Hindlimb muscle (tissue), 1 donor: ENCODE data around the gene MGAT4C. TPM values are rescaled to one million over a fixed set of nuclear protein-coding genes. Genes with fewer than 3 reads are reported as not detected.
"Not testable (repeated sequence)": the region's sequence is repeated elsewhere in the genome, so short reads cannot be mapped to it uniquely, and the experiment has no call there.

Experiments used
- DNase-seq: peaks from one replicate; pipeline ENCODE4 v3.0.0-alpha.2; 2013
- polyA plus RNA-seq: library from polyadenylated mRNA; unstranded; fragments of 120-200 nt; gene quantifications from one replicate; pipeline ENCODE4 v1.2.1, GENCODE V29; 2013; ENCODE audit not compliant: insufficient read length

The MGAT4C gene
- polyA plus RNA-seq, 1 donor: 0.45 TPM

DNA sequence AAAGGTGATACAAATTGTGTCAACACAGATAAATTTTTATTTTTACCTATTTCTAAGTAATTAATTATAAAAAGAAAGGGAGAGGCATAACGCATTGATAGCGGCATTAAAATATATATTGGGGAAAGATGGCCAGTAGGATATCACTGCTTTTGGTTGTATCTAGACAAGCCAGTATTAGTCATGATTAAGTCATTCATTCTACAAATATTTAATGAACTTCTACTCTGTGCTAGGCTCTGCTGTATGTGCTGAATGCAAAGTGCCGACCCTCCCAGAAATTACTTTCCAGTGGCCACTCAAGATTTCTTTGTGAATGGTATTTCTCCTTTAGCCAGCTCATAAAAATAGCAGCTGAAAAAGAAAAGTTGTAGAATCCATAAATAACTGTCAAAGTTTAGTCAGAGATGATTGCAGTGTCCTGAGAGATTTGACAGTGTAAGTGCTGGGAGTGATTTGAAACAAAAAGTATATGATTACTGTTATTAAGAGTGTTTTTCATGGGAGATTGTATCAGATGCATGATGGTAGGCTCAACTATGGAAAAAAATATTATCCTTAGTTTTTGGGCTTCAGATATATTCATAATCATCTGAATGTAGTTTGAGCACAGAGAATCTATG is 133.2 kb downstream of the MGAT4C start:
- no peak for DNase-seq

DNA sequence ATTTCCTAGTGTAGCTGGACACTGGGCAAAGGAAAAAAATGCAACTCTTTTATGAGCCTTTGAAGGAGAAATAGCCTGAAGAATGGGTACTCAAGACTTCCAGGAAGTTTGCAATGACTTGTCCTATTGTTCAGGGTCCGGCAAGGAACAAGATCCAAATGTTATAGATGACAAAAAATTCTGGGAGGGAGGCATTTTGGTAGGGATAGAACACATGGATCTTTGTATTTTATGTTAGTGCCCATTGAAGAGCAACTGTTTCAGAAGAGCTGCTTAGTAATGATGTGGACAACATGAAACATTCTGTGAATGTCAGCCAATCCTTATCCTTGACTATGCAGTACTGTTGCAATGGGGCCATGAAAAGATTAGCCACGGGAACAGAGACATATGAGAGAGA is 138.0 kb downstream of the MGAT4C start:
- no peak for DNase-seq

DNA sequence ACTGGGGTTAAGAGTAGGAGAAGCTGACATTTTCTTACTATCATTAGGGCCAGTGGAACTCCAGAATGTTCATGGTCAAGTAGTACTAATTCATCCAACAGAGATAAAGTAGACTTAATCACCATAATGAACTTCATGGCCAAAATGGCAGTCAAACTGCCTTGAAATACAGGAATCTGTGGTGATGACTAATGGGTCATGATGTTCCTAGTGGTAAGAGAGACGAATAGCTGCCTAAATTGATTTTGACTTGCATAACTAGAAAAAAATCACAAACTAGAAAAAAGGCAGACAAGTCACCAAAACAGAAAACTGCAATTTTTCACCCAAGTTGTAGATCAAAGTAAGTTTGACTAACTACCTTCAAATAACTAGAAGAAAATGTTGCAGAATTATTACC is 138.5 kb downstream of the MGAT4C start:
- DNase-seq: no peak

DNA sequence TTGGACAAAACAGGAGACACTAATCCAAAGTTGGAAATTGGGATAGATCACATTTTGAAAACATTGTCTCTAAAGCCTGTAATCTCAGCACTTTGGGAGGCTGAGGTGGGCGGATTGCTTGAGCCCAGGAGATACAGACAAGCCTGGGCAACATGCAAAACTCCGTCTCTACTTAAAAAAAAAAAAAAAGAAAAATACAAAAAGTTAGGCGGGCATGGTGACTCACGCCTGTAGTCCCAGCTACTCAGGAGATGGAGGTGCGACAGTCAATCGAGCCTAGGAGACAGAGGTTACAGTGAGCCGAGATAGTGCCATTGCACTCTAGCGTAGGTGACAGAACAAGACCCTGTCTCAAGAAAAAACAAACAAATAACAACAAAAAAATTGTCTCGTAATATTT is 152.1 kb downstream of the MGAT4C start:
- DNase-seq: no peak

DNA sequence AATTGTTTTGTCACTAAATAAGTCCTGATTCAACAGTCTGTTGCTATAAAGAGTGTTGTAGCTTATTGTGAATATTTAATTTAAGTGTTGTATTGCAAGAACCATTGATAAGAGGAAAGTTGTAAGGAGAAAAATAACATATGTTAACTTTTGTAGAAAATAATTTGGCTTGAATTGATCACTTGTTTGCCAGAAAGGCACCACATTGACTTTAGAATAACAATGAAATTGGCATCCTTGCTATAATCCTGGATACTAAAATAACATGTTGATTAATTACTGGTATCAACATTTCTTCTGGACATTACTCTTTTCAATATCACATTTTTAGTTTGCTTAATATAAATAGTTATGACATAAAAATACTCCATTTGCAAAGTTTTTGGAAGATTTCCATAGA is 159.0 kb downstream of the MGAT4C start:
- DNase-seq: no peak

DNA sequence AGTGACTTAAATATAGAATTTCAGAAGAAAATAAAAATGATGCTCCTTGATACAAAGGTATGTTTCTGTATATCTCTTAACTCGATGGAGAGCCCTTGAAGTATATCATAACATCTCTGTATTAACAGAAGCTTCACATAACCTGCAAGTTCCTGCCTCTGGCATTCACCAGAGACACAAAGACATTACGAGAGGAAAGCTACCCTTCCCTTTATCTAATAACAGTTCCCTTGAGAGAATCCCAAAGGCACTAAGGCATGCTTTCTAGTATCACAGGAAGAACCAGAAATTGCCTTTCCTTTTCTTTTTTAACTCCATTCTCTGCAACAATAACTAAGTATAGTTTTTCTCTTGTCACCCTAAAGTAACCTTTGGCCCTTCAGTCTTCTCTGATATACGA is 164.5 kb downstream of the MGAT4C start:
- DNase-seq: no peak

DNA sequence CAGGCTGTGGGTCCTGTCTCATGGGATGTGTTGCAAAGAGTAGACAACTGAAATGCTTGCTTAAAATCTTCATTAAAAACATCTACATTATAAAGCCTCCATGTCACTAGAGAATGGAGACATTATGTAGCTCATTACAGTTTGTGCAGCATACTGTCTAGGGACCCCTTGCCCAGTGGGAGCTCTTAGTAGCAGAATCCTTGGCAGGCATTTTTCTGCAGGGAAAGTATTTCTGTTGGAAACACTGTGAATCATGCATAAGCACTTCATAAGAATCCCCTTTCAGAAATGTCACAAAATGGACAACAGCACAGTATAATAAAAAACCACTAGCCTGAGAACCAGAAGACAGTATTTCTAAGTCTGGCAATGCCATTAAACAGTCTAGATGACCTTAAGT is 174.3 kb downstream of the MGAT4C start:
- no peak for DNase-seq

DNA sequence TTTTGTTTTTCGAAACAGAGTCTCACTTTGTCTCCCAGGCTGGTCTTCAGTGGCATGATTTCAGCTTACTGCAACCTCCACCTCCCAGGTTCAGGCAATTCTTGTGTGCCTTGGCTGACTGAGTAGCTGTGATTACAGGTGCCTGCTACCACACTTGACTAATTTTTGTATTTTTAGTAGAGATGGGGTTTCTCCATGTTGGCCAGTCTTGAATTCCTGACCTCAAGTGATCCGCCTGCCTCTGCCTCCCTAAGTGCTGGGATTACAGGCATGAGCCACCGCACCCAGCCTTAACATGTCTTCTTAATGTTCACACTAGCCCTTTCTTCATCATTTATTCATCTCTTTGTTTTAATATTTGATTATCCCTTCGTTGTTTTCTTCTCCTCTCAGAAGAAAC is 197.1 kb downstream of the MGAT4C start:
- DNase-seq: not testable (repeated sequence)

DNA sequence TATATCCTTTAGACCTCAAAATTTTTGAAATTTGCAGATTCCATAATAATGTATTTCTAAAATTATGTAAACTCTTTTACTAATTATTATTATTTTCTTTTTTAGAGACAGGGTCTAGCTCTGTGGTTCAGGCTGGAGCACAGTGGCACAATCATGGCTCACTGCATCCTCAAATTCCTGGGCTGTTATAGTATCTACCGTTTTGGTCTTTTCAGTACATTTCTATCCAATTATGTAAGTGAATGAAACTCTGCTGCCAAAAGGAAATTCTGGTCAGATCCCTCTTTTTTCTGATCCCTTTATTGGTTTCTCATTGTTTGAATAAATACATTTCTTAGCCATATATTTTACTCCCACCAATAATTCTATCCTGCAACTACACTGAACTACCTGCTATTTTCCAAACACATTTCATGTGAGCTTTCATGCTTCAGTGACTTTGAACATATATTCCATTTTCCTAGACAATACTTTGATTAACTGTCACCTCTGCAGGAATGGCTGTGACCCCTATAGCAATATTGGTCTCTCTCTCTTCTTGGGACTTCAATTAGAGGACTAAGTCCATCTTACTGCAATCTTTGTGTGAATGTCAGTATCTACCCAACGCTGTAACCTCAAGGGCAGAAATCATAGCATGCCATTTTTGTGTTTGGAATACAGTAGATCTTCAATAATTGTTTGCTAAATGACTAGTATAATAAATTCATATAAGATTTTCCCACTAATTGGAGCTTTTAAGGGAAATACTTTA is 198.9 kb downstream of the MGAT4C start:
- no peak for DNase-seq

DNA sequence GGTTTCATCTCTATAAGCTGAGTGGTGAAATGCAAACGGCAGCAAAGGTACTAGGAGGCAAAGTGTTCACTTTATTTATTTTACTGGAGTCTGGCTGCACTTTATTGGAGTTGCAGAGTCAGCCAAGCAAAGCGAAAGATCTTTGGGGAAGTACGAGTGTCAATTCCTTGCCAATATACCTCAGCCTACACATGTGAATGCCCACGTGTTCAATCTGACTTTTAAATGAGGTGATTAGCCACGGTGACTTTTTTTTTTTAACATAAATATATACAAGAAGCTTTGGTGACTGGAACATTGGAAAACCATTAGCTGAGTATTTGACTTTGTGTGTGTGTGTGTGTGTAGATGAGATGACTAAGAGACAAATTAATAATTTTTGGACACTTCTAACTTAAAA is 203.3 kb downstream of the MGAT4C start:
- DNase-seq: no peak

DNA sequence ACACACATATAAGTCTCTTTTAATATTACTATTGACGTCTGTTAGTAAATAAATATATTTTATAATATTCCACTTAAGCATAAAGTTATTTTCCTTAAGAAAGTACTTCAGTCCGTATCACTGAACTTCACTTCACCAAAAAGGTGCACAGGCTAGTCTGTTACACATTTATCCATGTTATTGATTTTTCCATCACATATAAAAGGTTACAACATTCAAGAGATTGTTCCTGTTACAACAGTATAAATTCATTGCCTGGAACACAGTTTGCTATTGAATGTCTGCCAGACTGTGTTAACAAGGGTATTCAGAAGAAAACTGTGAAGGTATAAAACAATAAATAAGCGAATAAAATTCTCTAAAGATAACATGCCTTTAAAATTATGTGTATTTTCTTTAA is 206.2 kb downstream of the MGAT4C start:
- DNase-seq: no peak

DNA sequence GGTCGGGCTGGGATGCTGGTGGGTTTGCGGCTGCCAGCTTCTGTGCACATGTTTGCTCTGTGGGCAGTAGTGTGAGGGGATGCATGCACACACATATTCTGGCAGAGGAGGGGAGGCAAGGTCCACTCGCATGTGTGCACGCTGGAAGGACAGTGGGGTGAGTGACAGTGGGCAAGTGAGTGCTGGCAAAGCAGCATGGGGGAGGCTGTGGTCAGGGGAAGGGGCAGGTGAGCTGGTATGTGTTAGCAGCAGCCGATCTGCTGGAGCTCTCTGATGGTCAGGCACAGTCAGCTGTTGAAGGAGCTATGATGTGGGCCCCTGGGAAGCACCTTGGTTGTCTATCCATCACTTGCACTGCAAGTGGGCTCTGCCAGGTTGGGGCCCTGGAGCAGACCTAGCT is 211.8 kb downstream of the MGAT4C start:
- no peak for DNase-seq

DNA sequence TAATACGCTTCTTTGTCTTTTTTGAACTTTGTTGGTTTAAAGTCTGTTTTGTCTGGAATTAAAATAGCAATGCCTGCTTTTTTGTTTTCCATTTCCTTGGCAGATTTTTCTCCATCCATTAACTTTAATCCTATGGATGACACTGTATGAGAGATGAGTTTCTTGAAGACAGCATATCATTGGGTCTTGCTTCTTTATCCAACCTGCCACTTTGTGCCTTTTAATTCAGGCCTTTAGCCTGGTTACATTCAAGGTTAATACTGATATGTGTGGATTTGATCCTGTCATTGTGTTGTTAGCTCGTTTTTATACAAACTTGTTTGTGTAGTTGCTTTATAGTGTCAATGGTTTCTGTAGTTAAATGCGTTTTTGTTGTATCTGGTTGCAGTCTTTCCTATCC is 214.1 kb downstream of the MGAT4C start:
- no peak for DNase-seq

DNA sequence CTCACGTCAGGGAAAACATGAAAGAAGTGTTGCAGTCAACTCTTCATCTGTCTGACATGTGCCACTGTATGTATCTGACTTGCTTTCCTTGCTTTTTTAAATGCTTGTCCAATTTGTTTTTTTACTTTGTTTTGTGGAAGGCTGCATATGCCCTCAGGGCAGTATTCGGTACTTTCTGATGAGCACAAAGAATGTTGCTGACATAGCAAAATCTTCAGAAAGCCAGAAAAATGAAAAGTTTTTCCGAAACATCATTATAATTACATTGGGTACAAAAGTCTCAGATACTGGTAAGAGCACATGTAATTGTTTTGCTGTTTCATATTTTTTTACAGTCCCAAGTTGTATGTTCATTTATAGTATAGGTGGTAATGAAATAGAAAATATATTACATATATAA is 237.8 kb downstream of the MGAT4C start:
- DNase-seq: no peak

DNA sequence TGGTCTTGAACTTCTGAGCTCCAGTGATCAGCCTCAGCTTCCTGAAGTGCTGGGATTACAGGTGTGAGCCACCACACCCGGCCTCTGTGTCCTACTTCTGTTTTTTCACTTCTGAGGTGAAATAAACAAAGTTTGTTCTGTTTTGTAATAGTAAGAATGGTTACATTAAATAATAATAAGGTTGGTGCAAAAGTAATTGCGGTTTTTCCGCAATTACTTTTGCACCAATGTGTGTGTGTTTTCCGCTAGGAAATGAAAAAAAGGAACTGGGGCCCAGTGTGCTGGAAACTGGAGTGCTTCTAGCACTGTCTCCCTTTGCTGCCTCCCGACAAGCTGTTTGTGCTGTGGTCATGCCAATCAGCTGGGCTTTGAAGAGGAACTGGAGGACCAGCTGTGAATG is 241.2 kb downstream of the MGAT4C start:
- no peak for DNase-seq

DNA sequence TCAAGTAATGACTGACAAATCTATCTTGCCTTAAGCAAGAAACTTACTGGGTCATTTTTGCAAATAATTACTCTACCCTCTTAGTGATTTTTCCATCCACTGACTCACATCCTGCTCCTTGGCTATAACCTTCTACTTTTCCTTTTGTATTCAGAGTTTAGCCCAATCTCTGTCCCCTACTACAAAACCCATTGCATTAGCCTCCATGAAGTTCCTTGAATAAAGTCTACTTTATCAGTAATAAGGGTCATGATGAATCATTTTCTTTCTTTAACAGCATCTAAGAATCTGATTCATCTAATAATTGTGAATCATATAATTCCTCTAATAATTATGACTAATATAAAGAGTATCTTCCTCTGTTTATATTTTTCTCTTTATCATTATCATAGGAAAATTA is 249.5 kb downstream of the MGAT4C start:
- DNase-seq: no peak

DNA sequence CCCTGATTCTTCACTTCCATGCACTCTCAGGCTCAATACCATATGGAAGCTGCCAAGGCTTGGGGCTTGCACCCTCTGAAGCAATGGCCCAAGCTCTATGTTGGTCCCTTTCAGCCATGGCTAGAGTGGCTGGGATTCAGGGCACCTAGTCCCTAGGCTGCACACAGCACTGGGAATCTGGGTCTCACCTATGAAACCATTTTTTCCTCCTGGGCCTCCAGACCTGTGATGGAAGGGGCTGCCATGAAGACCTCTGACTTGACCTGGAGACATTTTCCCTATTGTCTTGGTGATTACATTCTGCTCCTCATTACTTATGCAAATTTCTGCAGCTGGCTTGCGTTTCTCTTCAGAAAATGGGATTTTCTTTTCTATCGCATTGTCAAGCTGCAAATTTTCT is 258.1 kb downstream of the MGAT4C start:
- DNase-seq: no peak

DNA sequence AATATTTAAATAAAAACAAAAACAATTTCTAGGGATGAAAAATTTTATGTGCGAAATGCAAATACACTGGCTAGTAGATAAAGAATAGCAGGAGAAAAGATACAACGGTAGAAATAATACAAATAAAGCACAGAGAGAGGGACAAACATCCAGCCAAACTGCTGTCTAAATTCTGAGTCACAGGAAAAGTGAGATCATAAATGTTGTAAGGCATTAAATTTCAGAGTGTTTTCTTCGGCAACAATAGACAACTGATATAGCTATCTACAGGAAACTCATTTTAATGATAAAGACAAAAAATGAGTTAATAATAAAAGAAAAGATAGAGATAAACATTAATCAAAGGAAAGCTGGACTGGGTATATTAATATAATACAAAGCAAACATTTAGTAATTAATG is 259.9 kb downstream of the MGAT4C start:
- DNase-seq: no peak

DNA sequence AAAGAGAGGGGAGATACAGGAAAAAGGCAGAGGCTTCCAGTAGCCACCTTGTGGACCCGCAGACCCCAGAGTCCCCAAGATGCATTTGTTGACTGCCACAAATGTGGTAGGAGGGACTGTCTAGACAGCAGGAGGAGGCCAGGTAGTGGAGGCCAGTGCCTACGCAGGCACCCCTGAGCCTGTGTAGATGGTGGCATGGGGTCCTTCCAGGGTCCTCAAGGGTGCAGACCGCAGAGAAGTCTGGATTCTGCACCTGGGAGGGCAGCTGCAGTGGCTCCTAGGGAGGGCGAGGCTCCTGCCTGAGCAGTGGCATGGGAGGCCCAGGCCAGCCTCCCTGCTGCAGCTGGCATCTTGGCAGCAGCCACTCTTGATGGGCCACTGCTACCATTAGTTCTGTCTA is 262.4 kb downstream of the MGAT4C start:
- no peak for DNase-seq

DNA sequence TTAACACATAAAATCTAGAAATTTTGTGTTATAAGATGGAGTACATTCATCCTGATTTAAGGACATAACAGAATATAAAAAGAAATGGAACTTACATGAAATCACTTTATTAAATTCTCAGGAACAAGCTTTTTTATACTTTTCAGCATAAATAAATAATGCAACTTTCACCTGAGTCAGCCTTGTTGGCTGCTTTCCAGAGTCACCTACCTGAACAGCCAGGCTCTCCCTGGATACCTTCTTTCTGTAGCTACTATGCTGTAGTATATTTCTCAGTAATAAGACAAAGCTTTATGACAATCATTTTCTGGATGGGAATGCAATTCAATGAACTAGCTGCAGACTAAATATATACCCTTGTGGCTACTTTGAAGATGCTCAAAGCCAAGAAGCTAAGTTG is 270.2 kb downstream of the MGAT4C start:
- DNase-seq: no peak

DNA sequence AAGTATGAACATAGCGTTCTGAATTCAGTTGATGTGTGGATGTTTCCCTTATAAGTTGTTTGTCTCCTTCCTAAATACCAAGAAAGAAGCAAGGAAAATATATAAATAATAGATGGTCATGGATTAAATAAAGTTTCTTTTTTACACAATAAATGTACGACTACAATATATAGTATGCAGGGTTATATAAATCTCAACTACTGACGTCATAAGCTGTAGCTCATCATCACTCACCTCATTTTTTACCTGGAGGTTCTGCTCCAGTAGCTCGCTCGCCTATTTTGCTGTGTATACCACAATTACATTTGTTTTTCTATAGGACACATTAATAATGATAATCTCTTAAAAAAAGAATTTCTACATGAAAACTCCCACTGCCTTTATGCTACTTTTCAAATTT is 272.6 kb downstream of the MGAT4C start:
- DNase-seq: no peak

DNA sequence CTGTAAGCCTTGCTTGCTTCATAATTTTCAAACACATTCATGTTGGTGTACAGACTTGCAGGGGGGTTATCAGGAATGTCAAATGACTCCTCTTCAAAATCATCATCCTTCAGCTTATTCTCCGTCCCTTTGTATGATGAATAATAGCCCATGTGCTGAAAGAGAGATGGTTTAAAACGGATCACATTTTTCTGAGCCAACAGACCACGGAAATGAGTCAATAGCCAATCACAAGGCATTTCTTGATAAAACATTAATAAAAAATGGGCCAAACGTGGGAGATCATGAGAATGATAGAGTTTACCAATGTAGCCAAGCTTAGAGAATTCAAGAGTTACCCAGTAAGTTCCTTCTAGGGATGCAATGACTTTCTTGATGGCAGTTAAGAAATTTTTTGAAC is 276.6 kb downstream of the MGAT4C start:
- DNase-seq: no peak

DNA sequence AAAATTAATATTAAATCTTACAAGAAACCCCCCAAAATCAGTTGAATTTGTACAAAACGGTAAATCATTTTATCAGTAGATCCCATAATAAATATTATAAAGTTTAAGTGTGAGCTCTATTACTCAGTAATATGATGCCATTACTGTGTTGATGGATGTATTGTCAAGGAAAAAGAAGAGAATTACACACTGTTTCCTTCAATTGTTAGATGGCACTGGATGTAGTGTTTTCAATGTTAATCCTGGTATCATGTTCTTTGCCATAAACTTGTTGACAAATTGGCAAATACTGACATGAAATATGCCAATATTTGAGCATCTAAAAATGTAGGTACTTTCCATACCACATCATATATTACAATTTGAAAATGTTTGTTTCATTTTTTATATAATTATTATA is 280.5 kb downstream of the MGAT4C start:
- no peak for DNase-seq

DNA sequence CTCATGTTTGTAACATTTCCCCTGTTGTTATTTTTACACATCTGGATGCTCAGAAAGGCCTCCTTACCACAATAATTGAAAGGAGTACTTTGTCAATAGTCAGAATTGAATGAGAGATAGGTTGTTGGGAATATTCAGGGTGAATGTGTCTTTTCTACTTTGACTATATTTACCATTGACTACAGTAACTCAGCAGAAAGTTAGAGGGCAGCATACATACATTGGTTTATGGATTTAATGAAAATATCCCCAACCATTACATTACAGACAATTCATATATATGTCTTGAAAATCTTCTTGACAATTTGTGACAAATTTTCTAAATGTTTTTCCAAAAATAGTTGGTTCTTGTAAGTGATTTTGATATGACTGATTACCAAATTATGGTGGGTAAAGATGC is 284.4 kb downstream of the MGAT4C start:
- DNase-seq: no peak

DNA sequence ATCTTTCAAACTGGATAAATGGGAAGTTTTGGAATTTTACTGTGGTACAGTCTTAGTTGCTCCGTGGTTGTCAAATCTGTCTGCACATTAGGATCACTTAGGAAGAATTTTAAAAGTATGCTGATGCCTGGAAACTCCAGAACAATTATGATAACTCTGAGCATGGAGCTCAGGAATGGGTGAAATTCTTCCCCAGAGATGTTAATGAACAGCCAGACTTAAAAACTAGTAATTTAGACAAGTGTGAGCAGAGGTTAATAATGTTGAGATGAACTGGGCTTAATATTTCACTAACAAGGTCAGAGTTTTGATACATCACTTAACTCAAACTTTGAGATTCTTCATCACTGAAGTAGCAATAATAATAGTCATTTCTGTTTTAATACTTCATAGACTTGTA is 287.6 kb downstream of the MGAT4C start:
- no peak for DNase-seq
